Activated CD4-positive, alpha-beta T cell treated with anti-CD3 and anti-CD28 coated beads for 36 hours (primary cell): ENCODE results near the gene TYMP. TPM values are rescaled to one million over a fixed set of nuclear protein-coding genes. Genes with fewer than 3 reads are reported as not detected.
A peak's percentile ranks its signal among the peaks of the same experiment; 100 is the strongest.

Experiments
- ATAC-seq: fragments of 200-7000 bp; cut with Tn5 transposase; one replicate; pipeline ENCODE4 v1.10.0; 2021; ENCODE audit warnings: mild to moderate bottlenecking, moderate library complexity
- CTCF ChIA-PET: fragments of 350-600 bp; sonication (Branson Sonifier 250); formaldehyde crosslinking; loops from one replicate; lab custom pipeline; 2021; ENCODE audit warnings: antibody characterized with exemption; lab: Charles Lee
- POLR2A ChIA-PET: fragments of 350-600 bp; sonication (Branson Sonifier 250); formaldehyde crosslinking; loops from one replicate; lab custom pipeline; 2021; ENCODE audit warnings: antibody characterized with exemption, inconsistent platforms; lab: Charles Lee
- DNase-seq: peaks from one replicate; pipeline ENCODE4 v3.0.0-alpha.2; 2020
- H3K27ac Mint-ChIP-seq: one replicate; pipeline ENCODE4 v1.8.0; 2021; ENCODE audit warnings: mixed read lengths
- H3K27me3 Mint-ChIP-seq: one replicate; pipeline ENCODE4 v1.8.0; 2021; ENCODE audit warnings: mixed read lengths
- H3K36me3 Mint-ChIP-seq: one replicate; pipeline ENCODE4 v1.8.0; 2021; ENCODE audit warnings: low read depth, mixed read lengths
- H3K4me1 Mint-ChIP-seq: one replicate; pipeline ENCODE4 v1.8.0; 2021; ENCODE audit warnings: mixed read lengths
- H3K4me3 Mint-ChIP-seq: one replicate; pipeline ENCODE4 v1.8.0; 2021; ENCODE audit warnings: mild to moderate bottlenecking, moderate library complexity, mixed read lengths
- H3K9me3 Mint-ChIP-seq: one replicate; pipeline ENCODE4 v1.8.0; 2021; ENCODE audit warnings: low read depth, mixed read lengths
- intact Hi-C, 2 experiments: fragments of 100-400 bp; cut with DNase I in 1 of 2; cut with micrococcal nuclease in 1 of 2; formaldehyde crosslinking; loops; one replicate each; pipeline versions ENCODE4 v1.14.2 to v1.15.1; 2022 to 2024; cut with DNase I, micrococcal nuclease
- total RNA-seq, 2 experiments: library from RNA; stranded (reverse); gene quantifications; one replicate each; pipeline ENCODE4 v1.2.3, GENCODE V29; 2021

Gene TYMP
- total RNA-seq, 2 experiments from 2014 or later, result 26.9 to 44.3 TPM

GRCh38 chr22:50529416-50529896 is 356 bp downstream of the TYMP start:
- ChIA-PET CTCF (interaction anchor here (0.6 to 5.2 kb wide), 6 partner anchors 10 to 99 kb away, joined by 3 to 43 read pairs (median 8); partner anchors contain the start of genes ARSA, KLHDC7B and SYCE3), POLR2A (interaction anchor here (1.0 to 1.3 kb wide), 3 partner anchors 10 to 92 kb away, joined by 4 to 7 read pairs (median 6); partner anchors contain the start of genes LMF2 and NCAPH2)
- Mint-ChIP-seq H3K9me3 (no peaks in the 10 kb centered on the region), H3K4me3 (peak overlapping the region; percentile 77), H3K27me3 (no peaks in the 10 kb centered on the region), H3K36me3 (peaks cover 13% of the 10 kb centered on the region), H3K27ac (no peak overlapping the region), H3K4me1 (peaks cover 47% of the 10 kb centered on the region)
- ATAC-seq, result no peak
- intact Hi-C loops, result loop anchor here in 1 of 2 experiments (5.0 kb wide), 3 partner anchors 187 to 677 kb away; partner anchors contain the start of genes PIM3, PPP6R2 and ZBED4
- DNase-seq, result no peak

- H3K9me3 Mint-ChIP-seq, result no peaks in the 10 kb centered on the region
- ChIA-PET CTCF (interaction anchor here (0.6 to 5.2 kb wide), 7 partner anchors 11 to 99 kb away, joined by 3 to 43 read pairs (median 5); partner anchors contain the start of genes ARSA, KLHDC7B and SYCE3), POLR2A (interaction anchor here (0.6 to 1.7 kb wide), 6 partner anchors 11 to 155 kb away, joined by 3 to 7 read pairs (median 4); partner anchors contain the start of genes LMF2 and NCAPH2)
- intact Hi-C loops, result loop anchor here in 1 of 2 experiments (5.0 kb wide), 3 partner anchors 187 to 677 kb away; partner anchors contain the start of genes PIM3, PPP6R2 and ZBED4
- no peaks in the 10 kb centered on the region for H3K27me3 Mint-ChIP-seq
- DNase-seq, result no peak
- H3K4me1 Mint-ChIP-seq, result peaks cover 43% of the 10 kb centered on the region
- no peak for ATAC-seq
- H3K36me3 Mint-ChIP-seq, result peaks cover 15% of the 10 kb centered on the region
- peak overlapping the region; percentile 77 for H3K4me3 Mint-ChIP-seq
- H3K27ac Mint-ChIP-seq, result no peak overlapping the region
Observed at GRCh38 chr22:50528682-50529415, 963 bp downstream of the TYMP start.

- no peaks in the 10 kb centered on the region for H3K27me3 Mint-ChIP-seq
- peaks cover 21% of the 10 kb centered on the region for H3K36me3 Mint-ChIP-seq
- no peaks in the 10 kb centered on the region for H3K9me3 Mint-ChIP-seq
- ChIA-PET CTCF (interaction anchor here (0.6 to 5.2 kb wide), 8 partner anchors 12 to 552 kb away, joined by 3 to 43 read pairs (median 4); partner anchors contain the start of genes LMF2, NCAPH2 and SYCE3), POLR2A (interaction anchor here (0.6 to 1.7 kb wide), 6 partner anchors 11 to 156 kb away, joined by 3 to 7 read pairs (median 4); partner anchors contain the start of genes LMF2 and NCAPH2)
- DNase-seq, result peak; percentile 18
- H3K4me1 Mint-ChIP-seq, result peaks cover 41% of the 10 kb centered on the region
- peak overlapping the region; percentile 87 for H3K27ac Mint-ChIP-seq
- peak overlapping the region; percentile 77 for H3K4me3 Mint-ChIP-seq
- intact Hi-C loops, result loop anchor here (2.0 to 5.0 kb wide), 4 partner anchors 55 to 676 kb away; partner anchors contain the start of genes CHKB (in 1 of the 2), PIM3 (in 1 of the 2), PPP6R2 (in 1 of the 2) and ZBED4 (in 1 of the 2)
- ATAC-seq, result no peak
Observed at GRCh38 chr22:50527921-50528681, 1.7 kb downstream of the TYMP start.

- Mint-ChIP-seq H3K36me3 (peaks cover 23% of the 10 kb centered on the region), H3K9me3 (no peaks in the 10 kb centered on the region), H3K4me3 (peak overlapping the region; percentile 77), H3K27me3 (no peaks in the 10 kb centered on the region), H3K4me1 (peaks cover 34% of the 10 kb centered on the region), H3K27ac (peak overlapping the region; percentile 87)
- intact Hi-C loops, result loop anchor here (1.0 to 5.0 kb wide), 7 partner anchors 35 to 675 kb away; partner anchors contain the start of genes CHKB (in 1 of the 2), PIM3 (in 1 of the 2), PPP6R2 (in 1 of the 2) and SYCE3 (in 1 of the 2)
- ATAC-seq (peak; percentile 9), DNase-seq (peak; percentile 71)
- ChIA-PET CTCF (interaction anchor here (0.6 to 5.2 kb wide), 9 partner anchors 8 to 551 kb away, joined by 3 to 43 read pairs (median 4); partner anchors contain the start of genes LMF2, NCAPH2 and SYCE3), POLR2A (interaction anchor here (1.0 to 1.7 kb wide), 2 partner anchors 12 to 94 kb away, joined by 3 to 5 read pairs; no protein-coding TSS in a partner anchor)
Observed at GRCh38 chr22:50526834-50527801, 2.7 kb downstream of the TYMP start.

- DNase-seq (peak; percentile 95), ATAC-seq (peak; percentile 57)
- intact Hi-C loops, result loop anchor here (1.0 to 5.0 kb wide), 7 partner anchors 36 to 674 kb away; partner anchors contain the start of genes CHKB (in 1 of the 2), PIM3 (in 1 of the 2), PPP6R2 (in 1 of the 2) and SYCE3 (in 1 of the 2)
- Mint-ChIP-seq H3K27me3 (no peaks in the 10 kb centered on the region), H3K4me3 (peak overlapping the region; percentile 77), H3K27ac (peak overlapping the region; percentile 87), H3K36me3 (peaks cover 23% of the 10 kb centered on the region), H3K4me1 (peaks cover 34% of the 10 kb centered on the region), H3K9me3 (no peaks in the 10 kb centered on the region)
- CTCF ChIA-PET, result interaction anchor here (0.9 to 5.2 kb wide), 27 partner anchors 9 to 284 kb away, joined by 3 to 76 read pairs (median 6); partner anchors contain the start of genes CHKB, KLHDC7B, LMF2 and NCAPH2
- POLR2A ChIA-PET, result interaction anchor here (0.6 to 3.1 kb wide), 16 partner anchors 9 to 166 kb away, joined by 3 to 65 read pairs (median 6); partner anchors contain the start of genes CHKB, KLHDC7B, LMF2 and NCAPH2
Observed at GRCh38 chr22:50526108-50526833, 3.5 kb downstream of the TYMP start.

GRCh38 chr22:50525858-50526107 is 4.0 kb downstream of the TYMP start:
- intact Hi-C loops, result loop anchor here (1.0 to 5.0 kb wide), 12 partner anchors 17 to 673 kb away; partner anchors contain the start of genes CHKB (in 2 of the 2), NCAPH2 (in 2 of the 2), PIM3 (in 1 of the 2) and PPP6R2 (in 1 of the 2)
- Mint-ChIP-seq H3K9me3 (no peaks in the 10 kb centered on the region), H3K4me3 (peak overlapping the region; percentile 77), H3K27ac (no peak overlapping the region), H3K4me1 (peaks cover 34% of the 10 kb centered on the region), H3K27me3 (no peaks in the 10 kb centered on the region), H3K36me3 (peaks cover 23% of the 10 kb centered on the region)
- DNase-seq (no peak), ATAC-seq (no peak)
- CTCF ChIA-PET, result interaction anchor here (0.6 to 5.2 kb wide), 29 partner anchors 10 to 283 kb away, joined by 3 to 76 read pairs (median 6); partner anchors contain the start of genes CHKB, KLHDC7B, LMF2 and NCAPH2
- POLR2A ChIA-PET, result interaction anchor here (0.6 to 3.1 kb wide), 17 partner anchors 8 to 165 kb away, joined by 3 to 65 read pairs (median 7); partner anchors contain the start of genes CHKB, KLHDC7B, LMF2 and NCAPH2

- Mint-ChIP-seq H3K27me3 (no peaks in the 10 kb centered on the region), H3K27ac (peak within 1 kb of the TSS; percentile 87), H3K9me3 (no peaks in the 10 kb centered on the region), H3K36me3 (peaks cover 23% of the 10 kb centered on the region), H3K4me1 (peaks cover 34% of the 10 kb centered on the region), H3K4me3 (peak within 1 kb of the TSS; percentile 77)
- ATAC-seq (peak; percentile 56), DNase-seq (peak; percentile 99)
- ChIA-PET POLR2A (interaction anchor here (0.6 to 3.1 kb wide), 18 partner anchors 8 to 165 kb away, joined by 3 to 65 read pairs (median 6); partner anchors contain the start of genes CHKB, KLHDC7B, LMF2 and NCAPH2), CTCF (interaction anchor here (0.6 to 5.2 kb wide), 29 partner anchors 10 to 283 kb away, joined by 3 to 76 read pairs (median 6); partner anchors contain the start of genes CHKB, KLHDC7B, LMF2 and NCAPH2)
- intact Hi-C loops, result loop anchor here (1.0 to 5.0 kb wide), 9 partner anchors 17 to 673 kb away; partner anchors contain the start of genes NCAPH2 (in 2 of the 2), CHKB (in 1 of the 2), PIM3 (in 1 of the 2) and PPP6R2 (in 1 of the 2)
Observed at GRCh38 chr22:50525104-50525857, 4.5 kb downstream of the TYMP start, which contains the start of gene SCO2. SCO2 (minus strand) TSS chr22:50525598; CDS start chr22:50524411, 1,187 bp downstream.

- Mint-ChIP-seq H3K9me3 (no peaks in the 10 kb centered on the region), H3K36me3 (peaks cover 24% of the 10 kb centered on the region), H3K4me1 (peaks cover 34% of the 10 kb centered on the region), H3K4me3 (peak overlapping the region; percentile 77), H3K27me3 (no peaks in the 10 kb centered on the region), H3K27ac (peak overlapping the region; percentile 60)
- intact Hi-C loops, result loop anchor here (1.0 to 5.0 kb wide), 9 partner anchors 16 to 672 kb away; partner anchors contain the start of genes NCAPH2 (in 2 of the 2), CHKB (in 1 of the 2), PIM3 (in 1 of the 2) and PPP6R2 (in 1 of the 2)
- DNase-seq (no peak), ATAC-seq (no peak)
- POLR2A ChIA-PET, result interaction anchor here (0.6 to 3.1 kb wide), 10 partner anchors 10 to 96 kb away, joined by 4 to 65 read pairs (median 11); partner anchors contain the start of genes KLHDC7B, LMF2 and NCAPH2
- CTCF ChIA-PET, result interaction anchor here (0.7 to 5.2 kb wide), 15 partner anchors 9 to 282 kb away, joined by 4 to 76 read pairs (median 8); partner anchors contain the start of genes LMF2, NCAPH2 and SYCE3
Observed at GRCh38 chr22:50524676-50525103, 5.1 kb downstream of the TYMP start.
